CD14-positive monocyte (primary cell): ENCODE data around the gene ACADS. TPM values are rescaled to one million over a fixed set of nuclear protein-coding genes. Genes with fewer than 3 reads are reported as not detected.
"Not testable (repeated sequence)": the region's sequence is repeated elsewhere in the genome, so short reads cannot be mapped to it uniquely, and the experiment has no call there.

Experiments used
- DNase-seq, 3 donors: peaks; one replicate each; pipeline ENCODE4 v3.0.0-alpha.2; 2011 to 2022
- H2AFZ ChIP-seq: 2 replicates; pipeline ENCODE4 v1.6.0; 2012; ENCODE audit warnings: mild to moderate bottlenecking, low read depth, low read length, inconsistent platforms; ENCODE audit not compliant: insufficient read depth, poor library complexity, severe bottlenecking
- H3K27ac ChIP-seq, 2 donors: 1 replicate in 1 of 2; 2 replicates in 1 of 2; pipeline ENCODE4 v1.5.1; 2012 to 2013; ENCODE audit warnings: low read length in 2 of 2, control low read depth in 1 of 2, inconsistent platforms in 1 of 2, low read depth in 1 of 2, mild to moderate bottlenecking in 1 of 2
- H3K27me3 ChIP-seq, 2 donors: one replicate each; pipeline versions ENCODE4 v1.6.0 to v1.6.1; 2011 to 2013; ENCODE audit warnings: low read length in 2 of 2; ENCODE audit not compliant: control insufficient read depth in 2 of 2, insufficient read depth in 2 of 2
- H3K36me3 ChIP-seq, 2 donors: replicated peaks in 1 of 2; 1 replicate in 1 of 2; 2 replicates in 1 of 2; pipeline versions ENCODE4 v1.5.1 to v1.6.1; 2012 to 2013; ENCODE audit warnings: low read length in 2 of 2, control low read depth in 1 of 2, inconsistent platforms in 1 of 2, mild to moderate bottlenecking in 1 of 2; ENCODE audit not compliant: insufficient read depth in 2 of 2, control insufficient read depth in 1 of 2
- H3K4me1 ChIP-seq, 2 donors: 1 replicate in 1 of 2; 2 replicates in 1 of 2; pipeline versions ENCODE4 v1.5.1 to v1.6.1; 2012 to 2013; ENCODE audit warnings: low read length in 2 of 2, control low read depth in 1 of 2, inconsistent platforms in 1 of 2, mild to moderate bottlenecking in 1 of 2, moderate library complexity in 1 of 2; ENCODE audit not compliant: insufficient read depth in 2 of 2, control insufficient read depth in 1 of 2
- H3K4me2 ChIP-seq: replicated peaks from 2 replicates; pipeline ENCODE3; 2012; ENCODE audit warnings: low read length, moderate library complexity, mild to moderate bottlenecking; ENCODE audit not compliant: poor library complexity, severe bottlenecking; ENCODE audit errors: extremely low read depth
- H3K4me3 ChIP-seq, 3 experiments: fragments of 200-600 bp in 1 of 3; sonication (generic) in 1 of 3; replicated peaks in 1 of 3; 1 replicate in 2 of 3; 2 replicates in 1 of 3; pipeline ENCODE4 v1.5.1; 2011 to 2013; ENCODE audit warnings: low read length in 3 of 3, mild to moderate bottlenecking in 3 of 3, control low read depth in 2 of 3, low read depth in 2 of 3, inconsistent platforms in 1 of 3, moderate library complexity in 1 of 3
- H3K79me2 ChIP-seq: 2 replicates; pipeline ENCODE4 v1.6.0; 2012; ENCODE audit warnings: mild to moderate bottlenecking, control low read depth, inconsistent platforms, low read length, moderate library complexity; ENCODE audit not compliant: insufficient read depth
- H3K9ac ChIP-seq: 2 replicates; pipeline ENCODE4 v1.6.0; 2017; ENCODE audit warnings: low read length, mild to moderate bottlenecking; ENCODE audit not compliant: insufficient read depth, poor library complexity, severe bottlenecking
- H3K9me3 ChIP-seq, 2 donors: replicated peaks in 1 of 2; 1 replicate in 1 of 2; 2 replicates in 1 of 2; pipeline versions ENCODE4 v1.5.1 to v1.6.1; 2012 to 2013; ENCODE audit warnings: low read length in 2 of 2, control low read depth in 1 of 2; ENCODE audit not compliant: control insufficient read depth in 1 of 2, insufficient read depth in 1 of 2
- H4K20me1 ChIP-seq: 2 replicates; pipeline ENCODE4 v1.6.0; 2012; ENCODE audit warnings: mild to moderate bottlenecking, low read length, control low read depth, moderate library complexity; ENCODE audit not compliant: insufficient read depth
- H3K27ac Mint-ChIP-seq, 7 donors: one replicate each; pipeline ENCODE4 v1.8.0; 2020; ENCODE audit warnings: mild to moderate bottlenecking in 7 of 7, mixed read lengths in 7 of 7, moderate library complexity in 6 of 7, inconsistent platforms in 2 of 7
- H3K27me3 Mint-ChIP-seq, 3 donors: one replicate each; pipeline ENCODE4 v1.8.0; 2021 to 2022; ENCODE audit warnings: low read depth in 3 of 3, mild to moderate bottlenecking in 3 of 3, mixed read lengths in 3 of 3, moderate library complexity in 3 of 3, inconsistent platforms in 1 of 3
- H3K36me3 Mint-ChIP-seq, 2 donors: one replicate each; pipeline ENCODE4 v1.8.0; 2020; ENCODE audit warnings: mixed read lengths in 2 of 2, inconsistent platforms in 1 of 2, mild to moderate bottlenecking in 1 of 2
- H3K4me1 Mint-ChIP-seq: one replicate; pipeline ENCODE4 v1.8.0; 2020; ENCODE audit warnings: mild to moderate bottlenecking, mixed read lengths
- H3K4me3 Mint-ChIP-seq, 2 donors: one replicate each; pipeline ENCODE4 v1.8.0; 2020; ENCODE audit warnings: mild to moderate bottlenecking in 2 of 2, mixed read lengths in 2 of 2, moderate library complexity in 1 of 2
- H3K9me3 Mint-ChIP-seq, 7 donors: one replicate each; pipeline ENCODE4 v1.8.0; 2020 to 2022; ENCODE audit warnings: mixed read lengths in 7 of 7, mild to moderate bottlenecking in 6 of 7, moderate library complexity in 6 of 7, inconsistent platforms in 2 of 7
- WGBS: methylation state at CpG from one replicate; pipeline ENCODE4 v1.1.5; 2013; ENCODE audit warnings: missing lambda C conversion rate; ENCODE audit not compliant: insufficient coverage; 5-methylcytosine and 5-hydroxymethylcytosine counted together
- intact Hi-C, 2 donors: fragments of 100-400 bp; cut with micrococcal nuclease; formaldehyde crosslinking; loops; one replicate each; pipeline versions ENCODE4 v1.15.0 to v1.15.1; 2023
- polyA plus RNA-seq, 3 donors: library from polyadenylated mRNA; depleted of rRNA in 1 of 3; unstranded in 2 of 3; stranded (reverse) in 1 of 3; fragments of 300-500 nt in 2 of 3; fragments of >200 nt in 1 of 3; fragmentation: Illumina TruSeq in 2 of 3; gene quantifications; 1 replicate in 2 of 3; 2 replicates in 1 of 3; pipeline ENCODE4 v1.2.3, GENCODE V29; 2012 to 2021
- TF ChIP-seq, protein P1 (sequence below): fragments of 200-600 bp; IDR thresholded peaks from one replicate; pipeline ENCODE4 v1.8.0; 2022; ENCODE audit warnings: antibody characterized with exemption, mild to moderate bottlenecking

Gene ACADS
- polyA plus RNA-seq, 3 donors = 9.2 to 25.1 (median 18.2) TPM

DNA sequence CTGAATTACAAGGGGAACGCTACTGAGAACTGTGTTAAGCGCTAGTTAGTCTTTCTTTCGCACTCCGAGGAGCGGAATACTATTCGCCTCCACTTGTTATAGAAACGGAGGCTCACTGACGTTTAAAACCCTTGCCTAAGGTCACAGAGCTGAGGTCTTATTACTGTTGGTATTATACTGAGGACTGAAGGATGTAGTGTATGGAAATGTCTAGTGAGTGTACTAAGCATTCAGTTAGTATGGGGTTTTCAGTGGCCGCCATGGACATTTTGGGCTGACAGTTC lies 826 bp downstream of the ACADS start:
- H2AFZ ChIP-seq = peak overlapping the region; percentile 97

DNA sequence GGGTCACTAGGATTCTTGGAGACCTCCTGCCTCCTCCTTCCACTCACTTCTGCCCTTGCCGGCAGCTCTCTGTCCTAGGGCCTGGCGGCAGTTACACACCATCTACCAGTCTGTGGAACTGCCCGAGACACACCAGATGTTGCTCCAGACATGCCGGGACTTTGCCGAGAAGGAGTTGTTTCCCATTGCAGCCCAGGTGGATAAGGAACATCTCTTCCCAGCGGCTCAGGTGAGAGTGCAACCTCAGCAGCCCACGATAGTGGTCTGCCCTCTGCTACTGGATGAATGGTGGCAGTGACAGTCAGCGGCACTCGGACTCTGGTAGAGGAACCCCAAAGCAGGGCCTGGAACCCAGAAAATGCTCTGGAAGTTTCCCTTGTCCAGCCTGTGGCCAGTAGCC lies 1.3 kb downstream of the ACADS start:
- no peak overlapping the region for H3K4me3 Mint-ChIP-seq
- Histone ChIP-seq H2AFZ (no peak overlapping the region), H3K9ac (no peak overlapping the region), H3K27me3 (no peaks in the 10 kb centered on the region), H3K79me2 (peaks cover 6% of the 10 kb centered on the region), H3K4me1 (peaks cover 12 to 18% of the 10 kb centered on the region in 2 donors), H3K27ac (no peak overlapping the region), H3K4me2 (no peak overlapping the region), H4K20me1 (no peaks in the 10 kb centered on the region), H3K9me3 (no peaks in the 10 kb centered on the region), H3K4me3 (peak overlapping the region in 1 of 3 experiments; percentile 88), H3K36me3 (peaks cover 18 to 42% of the 10 kb centered on the region in 2 donors)
- peaks cover 44 to 66% of the 10 kb centered on the region in 2 donors for H3K36me3 Mint-ChIP-seq
- TF ChIP-seq, protein P1, sequence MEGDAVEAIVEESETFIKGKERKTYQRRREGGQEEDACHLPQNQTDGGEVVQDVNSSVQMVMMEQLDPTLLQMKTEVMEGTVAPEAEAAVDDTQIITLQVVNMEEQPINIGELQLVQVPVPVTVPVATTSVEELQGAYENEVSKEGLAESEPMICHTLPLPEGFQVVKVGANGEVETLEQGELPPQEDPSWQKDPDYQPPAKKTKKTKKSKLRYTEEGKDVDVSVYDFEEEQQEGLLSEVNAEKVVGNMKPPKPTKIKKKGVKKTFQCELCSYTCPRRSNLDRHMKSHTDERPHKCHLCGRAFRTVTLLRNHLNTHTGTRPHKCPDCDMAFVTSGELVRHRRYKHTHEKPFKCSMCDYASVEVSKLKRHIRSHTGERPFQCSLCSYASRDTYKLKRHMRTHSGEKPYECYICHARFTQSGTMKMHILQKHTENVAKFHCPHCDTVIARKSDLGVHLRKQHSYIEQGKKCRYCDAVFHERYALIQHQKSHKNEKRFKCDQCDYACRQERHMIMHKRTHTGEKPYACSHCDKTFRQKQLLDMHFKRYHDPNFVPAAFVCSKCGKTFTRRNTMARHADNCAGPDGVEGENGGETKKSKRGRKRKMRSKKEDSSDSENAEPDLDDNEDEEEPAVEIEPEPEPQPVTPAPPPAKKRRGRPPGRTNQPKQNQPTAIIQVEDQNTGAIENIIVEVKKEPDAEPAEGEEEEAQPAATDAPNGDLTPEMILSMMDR = no peak
- H3K27ac Mint-ChIP-seq = no peak overlapping the region
- DNase-seq = no peak
- H3K27me3 Mint-ChIP-seq = peaks cover 0 to 1% (median 1%) of the 10 kb centered on the region in 3 donors
- intact Hi-C loops = loop anchor here (5.0 kb wide), 1 partner anchor 40 kb away; the partner anchor contains the start of gene MLEC (in 2 of the 2)
- H3K9me3 Mint-ChIP-seq = peaks cover 0 to 2% (median 0%) of the 10 kb centered on the region in 7 donors
- H3K4me1 Mint-ChIP-seq = peaks cover 30% of the 10 kb centered on the region
- 98% methylated on average over 9 of the region's 9 CpGs for WGBS

More for the DNA sequence above, 826 bp downstream of the ACADS start:
- H3K27ac Mint-ChIP-seq = peak overlapping the region in 1 of 7 donors; percentile 74
- H3K36me3 ChIP-seq = peaks cover 22 to 47% of the 10 kb centered on the region in 2 donors
- WGBS = 89% methylated on average over 8 of the region's 9 CpGs
- peaks cover 0 to 1% (median 1%) of the 10 kb centered on the region in 3 donors for H3K27me3 Mint-ChIP-seq
- H3K4me3 Mint-ChIP-seq = peak overlapping the region; percentile 87 to 93
- H3K4me1 Mint-ChIP-seq = peaks cover 31% of the 10 kb centered on the region
- H3K79me2 ChIP-seq = peaks cover 6% of the 10 kb centered on the region
- H3K27me3 ChIP-seq = no peaks in the 10 kb centered on the region
- peak overlapping the region in 1 of 2 donors; percentile 74 for H3K27ac ChIP-seq
- peak overlapping the region; percentile 95 for H3K4me2 ChIP-seq
- H3K9ac ChIP-seq = peak overlapping the region; percentile 82
- TF ChIP-seq, protein P1 = no peak
- no peaks in the 10 kb centered on the region for H4K20me1 ChIP-seq
- no peaks in the 10 kb centered on the region for H3K9me3 ChIP-seq
- peak overlapping the region in 2 of 3 experiments; percentile 88 for H3K4me3 ChIP-seq
- peaks cover 0 to 2% (median 0%) of the 10 kb centered on the region in 7 donors for H3K9me3 Mint-ChIP-seq
- peaks cover 12 to 18% of the 10 kb centered on the region in 2 donors for H3K4me1 ChIP-seq
- intact Hi-C loops = loop anchor here (5.0 kb wide), 1 partner anchor 39 kb away; the partner anchor contains the start of gene MLEC (in 2 of the 2)
- no peak for DNase-seq
- peaks cover 47 to 68% of the 10 kb centered on the region in 2 donors for H3K36me3 Mint-ChIP-seq

DNA sequence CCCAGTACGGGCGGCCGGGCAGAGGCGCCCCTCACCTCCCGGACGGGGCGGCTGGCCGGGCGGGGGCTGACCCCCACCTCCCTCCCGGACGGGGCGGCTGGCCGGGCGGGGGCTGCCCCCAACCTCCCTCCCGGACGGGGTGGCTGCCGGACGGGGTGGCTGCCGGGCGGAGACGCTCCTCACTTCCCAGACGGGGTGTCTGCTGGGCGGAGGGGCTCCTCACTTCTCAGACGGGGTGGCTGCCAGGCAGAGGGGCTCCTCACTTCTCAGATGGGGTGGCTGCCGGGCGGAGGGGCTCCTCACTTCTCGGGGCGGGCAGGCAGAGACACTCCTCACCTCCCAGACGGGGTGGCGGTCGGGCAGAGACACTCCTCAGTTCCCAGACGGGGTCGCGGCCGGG lies 6.6 kb downstream of the ACADS start:
- intact Hi-C loops, H3K4me1 Mint-ChIP-seq, H3K27me3 Mint-ChIP-seq, H3K27me3 ChIP-seq, DNase-seq, H3K9me3 Mint-ChIP-seq, H3K4me3 ChIP-seq, H3K9me3 ChIP-seq, H3K4me2 ChIP-seq, H3K27ac ChIP-seq, H3K27ac Mint-ChIP-seq, H3K4me3 Mint-ChIP-seq, H3K79me2 ChIP-seq, H3K4me1 ChIP-seq, H4K20me1 ChIP-seq, H3K9ac ChIP-seq, H2AFZ ChIP-seq: not testable (repeated sequence)
- H3K36me3 ChIP-seq = peaks cover 17 to 18% of the 10 kb centered on the region in 2 donors
- 97% methylated on average over 16 of the region's 35 CpGs for WGBS
- H3K36me3 Mint-ChIP-seq = peaks cover 24 to 54% of the 10 kb centered on the region in 2 donors
